HUES48 (cell line): Measurements from ENCODE around the gene PPARA.

Experiments used
- H3K27ac ChIP-seq: one replicate; pipeline ENCODE4 v1.7.0; 2013; ENCODE audit warnings: low read depth, low read length, inconsistent platforms
- H3K27me3 ChIP-seq: 2 replicates; pipeline ENCODE4 v1.6.1; 2013; ENCODE audit warnings: mild to moderate bottlenecking, low read length; ENCODE audit not compliant: control insufficient read depth, insufficient read depth
- H3K36me3 ChIP-seq: 2 replicates; pipeline ENCODE4 v1.6.1; 2013; ENCODE audit warnings: low read length; ENCODE audit not compliant: control insufficient read depth, insufficient read depth
- H3K4me1 ChIP-seq: 2 replicates; pipeline ENCODE4 v1.6.1; 2013; ENCODE audit warnings: mild to moderate bottlenecking, low read length; ENCODE audit not compliant: control insufficient read depth, insufficient read depth
- H3K4me3 ChIP-seq: 2 replicates; pipeline ENCODE4 v1.5.1; 2013; ENCODE audit warnings: mild to moderate bottlenecking, low read depth, low read length
- H3K9ac ChIP-seq: 2 replicates; pipeline ENCODE4 v1.6.1; 2013; ENCODE audit warnings: mild to moderate bottlenecking, low read depth, low read length, moderate library complexity
- H3K9me3 ChIP-seq: 2 replicates; pipeline ENCODE4 v1.6.1; 2013; ENCODE audit warnings: low read length; ENCODE audit not compliant: control insufficient read depth, insufficient read depth

The PPARA gene

GRCh38 chr22:46150034-46150654, at the start of gene PPARA:
PPARA (plus strand) TSS chr22:46150526; CDS start chr22:46198384, 47,858 bp downstream.
- Histone ChIP-seq H3K27me3 (peaks cover 47% of the 10 kb centered on the region), H3K4me1 (no peaks in the 10 kb centered on the region), H3K9me3 (no peaks in the 10 kb centered on the region), H3K36me3 (no peaks in the 10 kb centered on the region), H3K27ac (no peak within 1 kb of the TSS), H3K4me3 (peak within 1 kb of the TSS; percentile 77), H3K9ac (peak within 1 kb of the TSS; percentile 36; the same call in 1 of the 2 replicates)

GRCh38 chr22:46102159-46102558, 48.2 kb upstream of the PPARA start:
- H3K4me3 ChIP-seq = no peak overlapping the region
- H3K36me3 ChIP-seq = 0 out of 2 replicates have a peak, but pooled peaks cover 3% of the 10 kb centered on the region
- no peaks in the 10 kb centered on the region for H3K27me3 ChIP-seq
- H3K9ac ChIP-seq = no peak overlapping the region
- no peak overlapping the region for H3K27ac ChIP-seq
- no peaks in the 10 kb centered on the region for H3K9me3 ChIP-seq
- no peaks in the 10 kb centered on the region for H3K4me1 ChIP-seq

DNA sequence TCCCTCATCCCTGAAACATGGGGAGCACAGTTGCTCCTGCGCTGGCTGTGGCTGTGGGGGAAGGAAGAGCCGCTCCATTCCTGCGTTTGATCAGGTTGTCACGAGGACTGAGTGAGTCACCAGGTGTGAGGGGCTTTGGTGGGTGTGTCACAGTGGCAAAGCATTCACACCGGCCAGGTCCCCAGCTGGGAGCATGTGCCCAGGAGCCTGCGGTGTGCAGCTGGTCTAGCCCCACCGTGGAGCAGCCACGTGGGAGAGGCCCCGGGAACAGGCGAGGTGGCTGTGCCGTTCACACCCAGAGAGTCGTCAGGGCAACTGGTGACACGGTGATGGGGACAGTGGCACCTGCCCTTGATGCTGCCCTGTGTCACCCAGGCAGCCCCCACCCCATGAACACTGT, 47.6 kb upstream of the PPARA start:
- Histone ChIP-seq H3K27me3 (no peaks in the 10 kb centered on the region), H3K4me1 (no peaks in the 10 kb centered on the region), H3K4me3 (no peak overlapping the region), H3K27ac (no peak overlapping the region), H3K9me3 (no peaks in the 10 kb centered on the region), H3K9ac (no peak overlapping the region), H3K36me3 (0 out of 2 replicates have a peak, but pooled peaks cover 3% of the 10 kb centered on the region)

GRCh38 chr22:46103181-46103580, 47.1 kb upstream of the PPARA start:
- no peaks in the 10 kb centered on the region for H3K27me3 ChIP-seq
- no peak overlapping the region for H3K9ac ChIP-seq
- H3K9me3 ChIP-seq = no peaks in the 10 kb centered on the region
- no peaks in the 10 kb centered on the region for H3K4me1 ChIP-seq
- no peak overlapping the region for H3K4me3 ChIP-seq
- H3K27ac ChIP-seq = no peak overlapping the region
- 0 out of 2 replicates have a peak, but pooled peaks cover 3% of the 10 kb centered on the region for H3K36me3 ChIP-seq

GRCh38 chr22:46103664-46104063, 46.7 kb upstream of the PPARA start:
- Histone ChIP-seq H3K36me3 (0 out of 2 replicates have a peak, but pooled peaks cover 3% of the 10 kb centered on the region), H3K9ac (no peak overlapping the region), H3K27ac (no peak overlapping the region), H3K4me1 (no peaks in the 10 kb centered on the region), H3K4me3 (no peak overlapping the region), H3K9me3 (no peaks in the 10 kb centered on the region), H3K27me3 (no peaks in the 10 kb centered on the region)

- H3K9ac ChIP-seq = no peak overlapping the region
- H3K36me3 ChIP-seq = 0 out of 2 replicates have a peak, but pooled peaks cover 3% of the 10 kb centered on the region
- H3K4me1 ChIP-seq = no peaks in the 10 kb centered on the region
- H3K27ac ChIP-seq = no peak overlapping the region
- H3K9me3 ChIP-seq = no peaks in the 10 kb centered on the region
- no peaks in the 10 kb centered on the region for H3K27me3 ChIP-seq
- no peak overlapping the region for H3K4me3 ChIP-seq
Measured at GRCh38 chr22:46104170-46104880, 46.0 kb upstream of the PPARA start.

- Histone ChIP-seq H3K9me3 (no peaks in the 10 kb centered on the region), H3K36me3 (0 out of 2 replicates have a peak, but pooled peaks cover 3% of the 10 kb centered on the region), H3K4me3 (no peak overlapping the region), H3K9ac (no peak overlapping the region), H3K27me3 (no peaks in the 10 kb centered on the region), H3K4me1 (no peaks in the 10 kb centered on the region), H3K27ac (no peak overlapping the region)
Measured at GRCh38 chr22:46104881-46105493, 45.3 kb upstream of the PPARA start.

GRCh38 chr22:46105494-46106278, 44.6 kb upstream of the PPARA start:
- H3K27ac ChIP-seq = no peak overlapping the region
- H3K27me3 ChIP-seq = no peaks in the 10 kb centered on the region
- H3K4me1 ChIP-seq = no peaks in the 10 kb centered on the region
- no peak overlapping the region for H3K9ac ChIP-seq
- 0 out of 2 replicates have a peak, but pooled peaks cover 3% of the 10 kb centered on the region for H3K36me3 ChIP-seq
- H3K4me3 ChIP-seq = no peak overlapping the region
- H3K9me3 ChIP-seq = no peaks in the 10 kb centered on the region

GRCh38 chr22:46106279-46107022, 43.9 kb upstream of the PPARA start:
- Histone ChIP-seq H3K36me3 (0 out of 2 replicates have a peak, but pooled peaks cover 3% of the 10 kb centered on the region), H3K4me1 (no peaks in the 10 kb centered on the region), H3K4me3 (no peak overlapping the region), H3K27ac (no peak overlapping the region), H3K9me3 (no peaks in the 10 kb centered on the region), H3K27me3 (no peaks in the 10 kb centered on the region), H3K9ac (no peak overlapping the region)

- Histone ChIP-seq H3K9me3 (no peaks in the 10 kb centered on the region), H3K4me1 (no peaks in the 10 kb centered on the region), H3K9ac (no peak overlapping the region), H3K4me3 (no peak overlapping the region), H3K27ac (no peak overlapping the region), H3K27me3 (no peaks in the 10 kb centered on the region), H3K36me3 (0 out of 2 replicates have a peak, but pooled peaks cover 3% of the 10 kb centered on the region)
Measured at GRCh38 chr22:46107089-46107664, 43.1 kb upstream of the PPARA start.
